GM18505 (cell line): ENCODE data around the gene SLIT1.

ENCODE experiments used
- ATAC-seq: cut with Tn5 transposase; IDR thresholded peaks from one replicate; pipeline ENCODE4 v1.9.1; 2021; ENCODE audit not compliant: unreplicated experiment
- POLR2A ChIP-seq: IDR thresholded peaks from 4 replicates; pipeline ENCODE4 v1.6.1; 2011; ENCODE audit warnings: borderline replicate concordance; ENCODE audit not compliant: insufficient read depth, insufficient read length; ENCODE audit errors: extremely low read depth

Gene SLIT1

GRCh38 chr10:97154162-97154561, 31.6 kb downstream of the SLIT1 start:
- no peak for TF ChIP-seq POLR2A
- ATAC-seq, result no peak

GRCh38 chr10:97153270-97153850, 32.4 kb downstream of the SLIT1 start:
- no peak for ATAC-seq

GRCh38 chr10:97151307-97151914, 34.3 kb downstream of the SLIT1 start:
- ATAC-seq, result no peak
- no peak for TF ChIP-seq POLR2A

More at GRCh38 chr10:97153270-97153850, 32.4 kb downstream of the SLIT1 start:
- TF ChIP-seq POLR2A, result no peak

GRCh38 chr10:97150616-97151015, 35.1 kb downstream of the SLIT1 start:
- ATAC-seq, result no peak
- no peak for TF ChIP-seq POLR2A

GRCh38 chr10:97150013-97150595, 35.7 kb downstream of the SLIT1 start:
- TF ChIP-seq POLR2A, result no peak
- no peak for ATAC-seq

GRCh38 chr10:97149079-97149531, 36.7 kb downstream of the SLIT1 start:
- TF ChIP-seq POLR2A, result no peak
- no peak for ATAC-seq

GRCh38 chr10:97144297-97144696, 41.5 kb downstream of the SLIT1 start:
- ATAC-seq, result no peak
- no peak for TF ChIP-seq POLR2A

GRCh38 chr10:97142834-97143233, 42.9 kb downstream of the SLIT1 start:
- no peak for TF ChIP-seq POLR2A

GRCh38 chr10:97140902-97141745, 44.6 kb downstream of the SLIT1 start:
- TF ChIP-seq POLR2A, result no peak
- no peak for ATAC-seq

More at GRCh38 chr10:97142834-97143233, 42.9 kb downstream of the SLIT1 start:
- ATAC-seq, result no peak

GRCh38 chr10:97140049-97140846, 45.5 kb downstream of the SLIT1 start:
- ATAC-seq, result no peak

GRCh38 chr10:97139651-97140048, 46.1 kb downstream of the SLIT1 start:
- no peak for ATAC-seq
- no peak for TF ChIP-seq POLR2A

More at GRCh38 chr10:97140049-97140846, 45.5 kb downstream of the SLIT1 start:
- no peak for TF ChIP-seq POLR2A

GRCh38 chr10:97138846-97139245, 46.9 kb downstream of the SLIT1 start:
- ATAC-seq, result no peak
- no peak for TF ChIP-seq POLR2A
